ENCODE measurements around the gene STXBP5L.
"Not testable (repeated sequence)": the region's sequence is repeated elsewhere in the genome, so short reads cannot be mapped to it uniquely, and the experiment has no call there.

STXBP5L gene

DNA sequence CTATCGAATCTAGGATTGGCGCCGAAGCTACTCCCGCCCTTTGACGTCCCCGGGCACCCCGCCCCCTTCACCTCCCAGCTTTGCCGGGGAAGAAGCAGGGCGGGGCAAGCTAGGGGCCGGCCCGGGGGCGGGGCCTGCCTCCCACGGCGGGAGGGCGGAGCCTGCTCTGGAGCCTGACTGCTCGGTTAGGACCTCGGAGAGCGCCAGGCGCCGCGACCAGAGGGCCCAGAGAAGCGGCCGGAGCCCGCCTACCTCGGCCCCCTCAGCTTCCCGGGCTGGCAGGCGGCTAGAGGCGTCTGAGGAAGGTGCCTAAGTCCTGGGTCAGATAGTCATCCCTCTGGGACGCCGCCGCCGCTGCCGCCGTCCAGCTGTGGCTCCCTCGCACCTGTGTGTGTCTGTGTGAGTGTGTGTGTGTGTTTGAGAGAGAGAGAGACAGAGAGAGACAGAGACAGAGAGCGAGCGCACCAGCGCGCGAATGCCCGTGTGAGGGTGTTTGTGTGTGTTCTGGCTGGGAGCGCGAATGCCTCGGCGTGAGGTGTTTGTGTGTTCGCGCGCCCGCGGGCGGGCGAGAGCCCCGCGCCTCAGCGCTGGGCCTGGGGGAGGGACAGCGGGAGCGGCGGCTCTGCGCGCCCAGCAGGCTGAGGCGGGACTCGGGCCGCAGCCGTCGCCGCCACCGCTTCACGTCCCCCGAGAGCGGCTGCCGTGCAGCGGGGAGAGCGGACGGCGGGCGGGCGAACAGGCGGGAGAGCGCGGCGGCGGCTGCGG is at the start of gene STXBP5L:
TSS of gene STXBP5L (plus strand) at position 176 of the 765 bp plus-strand sequence. CDS start 1,374 bp downstream, outside the sequence.
- no peak for DNase-seq (ENCODE audit: extremely low read depth in 1 of 2, low read depth in 1 of 2)

- DNase-seq (ENCODE audit: extremely low read depth in 1 of 2, low read depth in 1 of 2) = no peak
These were observed 49.5 kb upstream of the STXBP5L start for GRCh38 chr3:120858521-120858920.

GRCh38 chr3:120864541-120864940 is 43.5 kb upstream of the STXBP5L start:
- DNase-seq (ENCODE audit: extremely low read depth in 1 of 2, low read depth in 1 of 2) = no peak

DNA sequence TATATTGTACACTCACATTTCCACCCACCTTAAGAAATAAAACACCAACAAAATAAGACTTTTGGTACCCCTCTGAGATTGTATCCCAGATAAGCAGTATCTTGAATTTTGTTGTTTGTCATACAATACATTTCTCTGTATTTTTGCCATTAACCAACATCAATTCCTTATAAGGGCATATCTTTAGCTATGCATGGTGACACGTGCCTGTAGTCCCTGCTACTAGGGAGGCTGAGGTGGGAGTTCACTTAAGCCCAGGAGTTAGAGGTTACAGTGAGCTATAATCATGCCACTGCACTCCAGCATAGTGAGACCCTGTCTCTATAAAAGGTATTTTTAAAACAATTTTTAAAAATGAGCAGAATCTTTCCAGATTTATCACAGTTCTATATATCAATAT is 32.5 kb upstream of the STXBP5L start:
- no peak for DNase-seq (ENCODE audit: extremely low read depth in 1 of 2, low read depth in 1 of 2)

DNA sequence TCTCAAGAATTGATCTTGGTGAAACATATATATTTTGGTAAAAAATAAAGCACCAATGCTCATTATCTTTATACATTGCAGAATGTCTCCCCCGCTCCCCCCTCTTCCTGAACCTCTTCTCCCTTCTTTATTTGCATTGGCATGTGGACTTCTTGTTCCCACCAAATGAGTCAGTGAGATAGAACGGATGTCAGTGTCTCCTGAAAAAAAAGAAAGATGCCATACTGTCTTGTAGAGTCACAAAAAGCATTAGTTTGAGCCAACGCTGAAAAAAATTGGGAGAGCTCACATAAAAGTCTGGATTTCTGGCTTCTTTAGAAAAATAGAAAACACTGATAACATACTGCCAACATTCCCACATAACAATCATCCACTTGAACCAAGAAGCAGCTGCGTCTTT is 32.0 kb upstream of the STXBP5L start:
- DNase-seq (ENCODE audit: extremely low read depth in 1 of 2, low read depth in 1 of 2) = no peak

DNA sequence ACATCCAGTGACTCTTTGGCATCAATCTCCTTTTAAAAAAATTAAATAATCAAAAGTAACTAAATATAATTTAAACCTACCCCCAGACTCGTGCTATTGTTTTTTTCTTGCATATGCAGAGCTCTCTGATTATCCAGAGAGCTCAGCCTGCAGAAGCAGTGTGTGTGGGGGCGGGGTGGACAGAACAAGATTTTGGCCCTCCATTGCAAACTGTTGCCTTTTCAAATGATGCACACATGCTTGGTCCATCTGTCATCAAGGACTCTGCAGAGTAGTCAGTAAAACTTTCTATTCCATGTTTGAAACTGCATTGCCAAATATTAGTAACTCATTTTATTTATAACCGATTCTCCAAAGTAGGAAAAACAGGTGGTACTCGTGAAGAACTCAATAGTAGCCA is 28.6 kb upstream of the STXBP5L start:
- DNase-seq (ENCODE audit: extremely low read depth in 1 of 2, low read depth in 1 of 2) = no peak

DNA sequence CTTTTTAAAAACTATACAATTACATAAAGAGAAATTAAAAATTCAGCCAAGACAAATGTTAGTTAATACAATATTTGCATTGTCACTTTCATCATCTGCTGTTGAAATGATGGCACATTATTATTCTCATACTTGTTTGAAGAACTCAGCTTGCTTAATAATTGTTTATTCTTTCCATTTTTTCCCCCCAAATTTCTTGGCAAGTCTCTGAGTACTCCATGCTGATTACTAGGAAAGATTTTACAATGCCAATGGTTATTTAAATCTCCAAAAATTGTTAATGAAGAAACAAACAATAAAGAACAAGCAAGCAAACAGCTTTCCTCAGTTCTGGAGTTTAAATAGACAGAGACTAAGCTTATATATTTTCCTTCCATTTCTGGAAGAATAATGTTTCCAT is 15.1 kb upstream of the STXBP5L start:
- DNase-seq (ENCODE audit: extremely low read depth in 1 of 2, low read depth in 1 of 2) = no peak

- DNase-seq (ENCODE audit: extremely low read depth in 1 of 2, low read depth in 1 of 2) = no peak
These were observed 13.5 kb upstream of the STXBP5L start for GRCh38 chr3:120894316-120895057.

DNA sequence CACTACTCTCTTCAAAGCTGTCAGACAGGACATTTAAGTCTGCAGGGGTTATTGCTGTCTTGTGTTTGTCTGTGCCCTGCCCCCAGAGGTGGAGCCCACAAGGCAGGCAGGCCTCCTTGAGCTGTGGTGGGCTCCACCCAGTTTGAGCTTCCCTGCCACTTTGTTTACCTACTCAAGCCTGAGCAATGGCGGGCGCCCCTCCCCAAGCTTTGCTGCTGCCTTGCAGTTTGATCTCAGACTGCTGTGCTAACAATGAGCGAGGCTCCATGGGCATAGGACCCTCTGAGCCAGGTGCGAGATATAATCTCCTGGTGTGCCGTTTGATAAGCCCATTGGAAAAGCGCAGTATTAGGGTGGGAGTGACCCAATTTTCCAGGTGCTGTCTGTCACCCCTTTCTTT is 6.3 kb upstream of the STXBP5L start:
- not testable (repeated sequence) for DNase-seq (ENCODE audit: extremely low read depth in 1 of 2, low read depth in 1 of 2)

DNA sequence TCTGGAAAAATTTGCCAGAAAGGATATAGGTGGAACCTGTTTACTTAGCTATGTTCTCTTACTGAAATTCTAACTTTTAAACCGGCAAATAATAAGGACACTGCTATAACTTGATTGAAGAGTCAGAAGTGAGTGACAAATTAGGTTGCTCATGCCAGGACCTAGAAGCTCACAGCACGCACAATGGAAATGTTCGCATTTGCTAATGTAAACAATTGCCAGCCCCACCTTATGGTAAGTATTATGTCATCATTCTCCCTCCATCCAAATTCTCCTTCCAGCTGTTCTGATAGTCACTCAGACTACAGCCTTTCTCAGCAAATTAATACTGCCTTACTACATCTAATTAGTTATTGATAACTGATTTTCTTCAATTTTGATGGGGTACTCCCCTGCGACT is 4.8 kb upstream of the STXBP5L start:
- no peak for DNase-seq (ENCODE audit: extremely low read depth in 1 of 2, low read depth in 1 of 2)

DNA sequence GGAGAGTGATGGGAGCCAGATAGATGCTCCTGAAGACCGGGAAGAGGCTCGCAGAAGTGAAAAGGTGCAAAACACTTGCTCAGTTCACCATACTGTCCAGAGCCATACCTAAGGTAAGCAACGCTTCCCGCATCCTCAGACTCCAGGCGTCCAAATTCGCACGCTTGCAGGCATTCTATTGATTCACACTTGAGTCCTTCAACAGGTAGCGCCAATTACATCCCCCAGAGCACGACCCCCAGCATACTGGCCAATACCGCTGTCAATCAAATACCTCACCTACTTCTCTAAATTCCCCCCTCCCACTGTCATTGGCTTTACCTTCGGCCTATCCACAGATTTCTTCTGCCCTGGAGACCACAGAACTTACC is 361 bp upstream of the STXBP5L start:
- DNase-seq (ENCODE audit: extremely low read depth in 1 of 2, low read depth in 1 of 2) = no peak

DNA sequence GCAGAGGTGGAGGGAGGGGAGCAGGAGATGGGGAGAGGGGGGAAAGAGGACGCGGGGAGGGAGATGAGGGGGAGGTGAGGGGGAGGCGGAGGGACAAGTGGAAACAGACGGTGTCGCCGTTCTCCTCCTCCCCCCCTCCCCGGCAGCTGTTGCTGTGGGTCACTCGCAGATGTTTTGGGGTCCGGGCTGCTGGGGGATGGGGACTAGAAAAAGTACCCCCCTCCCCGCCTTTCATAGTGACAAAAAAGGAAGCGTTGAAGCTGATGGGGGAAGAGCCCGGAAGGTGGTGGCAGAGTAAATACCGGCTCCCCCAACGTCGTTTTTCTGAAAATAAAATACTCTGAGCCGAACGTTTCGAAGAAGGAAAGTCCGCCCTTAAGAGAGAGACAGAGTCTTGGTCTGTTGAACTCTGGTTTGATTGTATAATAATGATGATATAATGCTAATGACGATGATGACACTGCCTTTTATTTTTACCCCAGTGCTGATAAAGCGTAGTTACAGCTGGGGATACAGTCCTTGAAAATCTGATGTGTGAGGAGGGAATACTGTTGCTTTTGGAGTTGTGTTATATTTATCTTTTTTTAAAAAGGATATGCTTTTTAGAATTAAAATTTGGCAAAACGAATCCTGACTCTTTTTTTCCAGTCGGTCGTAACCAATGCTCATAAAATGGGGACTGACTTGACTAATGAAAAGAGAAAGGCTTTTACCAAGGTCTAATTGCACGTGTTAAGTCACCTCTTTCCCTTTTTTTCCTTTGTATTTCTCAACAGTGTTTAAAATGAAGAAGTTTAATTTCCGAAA is 993 bp downstream of the STXBP5L start:
- DNase-seq (ENCODE audit: extremely low read depth in 1 of 2, low read depth in 1 of 2) = no peak

DNA sequence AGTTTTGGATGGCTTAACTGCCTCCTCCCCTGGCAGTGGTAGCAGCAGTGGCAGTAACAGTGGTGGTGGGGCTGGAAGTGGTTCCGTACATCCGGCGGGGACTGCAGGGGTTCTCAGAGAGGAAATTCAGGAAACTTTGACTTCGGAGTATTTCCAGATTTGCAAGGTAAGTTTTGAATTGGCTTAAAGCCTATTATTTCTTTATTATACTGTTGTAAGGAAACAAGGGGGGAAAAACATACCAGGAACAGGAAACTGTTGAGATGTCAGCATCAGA is 1.5 kb downstream of the STXBP5L start:
- no peak for DNase-seq (ENCODE audit: extremely low read depth in 1 of 2, low read depth in 1 of 2)

- no peak for DNase-seq (ENCODE audit: extremely low read depth in 1 of 2, low read depth in 1 of 2)
These were observed 18.1 kb downstream of the STXBP5L start for GRCh38 chr3:120926146-120926545.

- DNase-seq (ENCODE audit: extremely low read depth in 1 of 2, low read depth in 1 of 2) = no peak
These were observed 21.0 kb downstream of the STXBP5L start for GRCh38 chr3:120928991-120929390.

GRCh38 chr3:120931593-120931992 is 23.6 kb downstream of the STXBP5L start:
- no peak for DNase-seq (ENCODE audit: extremely low read depth in 1 of 2, low read depth in 1 of 2)

GRCh38 chr3:120956143-120956542 is 48.1 kb downstream of the STXBP5L start:
- DNase-seq (ENCODE audit: extremely low read depth in 1 of 2, low read depth in 1 of 2) = no peak

DNA sequence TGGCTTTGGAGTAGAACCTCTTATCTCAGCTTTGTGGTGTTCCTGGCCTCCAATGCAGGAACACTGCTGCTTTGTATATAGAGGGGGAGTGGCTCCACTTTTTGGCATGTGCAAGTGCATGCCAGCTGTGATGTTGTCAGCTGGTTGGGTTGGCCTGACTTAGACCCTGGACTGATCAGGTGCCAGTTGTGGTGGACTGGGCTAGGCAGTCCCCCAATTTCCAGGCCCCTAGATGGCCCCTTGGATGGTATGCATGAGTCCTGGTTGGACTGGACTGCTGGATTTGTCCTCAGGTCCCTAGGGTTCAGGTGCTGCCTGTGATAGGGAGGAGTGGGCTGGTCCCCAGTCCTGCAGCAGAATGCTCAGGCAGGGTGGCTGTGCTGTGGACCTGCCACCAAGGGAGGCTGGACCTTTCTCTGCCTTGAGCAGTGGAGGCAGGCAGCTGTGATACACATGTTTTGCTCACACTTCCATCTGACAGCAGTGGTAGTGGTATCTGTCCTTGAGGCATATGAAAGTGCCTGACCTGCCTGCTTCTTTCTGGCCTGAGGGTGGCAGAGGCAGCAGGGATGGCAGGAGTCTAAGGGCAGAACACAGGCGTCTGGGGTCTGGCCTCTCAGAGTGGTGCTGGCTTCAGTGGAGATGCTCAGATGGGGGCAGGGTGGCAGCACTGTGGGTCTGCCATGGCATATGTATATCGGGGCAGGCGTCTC is 74.8 kb downstream of the STXBP5L start:
- no peak for DNase-seq (ENCODE audit: extremely low read depth in 1 of 2, low read depth in 1 of 2)

DNA sequence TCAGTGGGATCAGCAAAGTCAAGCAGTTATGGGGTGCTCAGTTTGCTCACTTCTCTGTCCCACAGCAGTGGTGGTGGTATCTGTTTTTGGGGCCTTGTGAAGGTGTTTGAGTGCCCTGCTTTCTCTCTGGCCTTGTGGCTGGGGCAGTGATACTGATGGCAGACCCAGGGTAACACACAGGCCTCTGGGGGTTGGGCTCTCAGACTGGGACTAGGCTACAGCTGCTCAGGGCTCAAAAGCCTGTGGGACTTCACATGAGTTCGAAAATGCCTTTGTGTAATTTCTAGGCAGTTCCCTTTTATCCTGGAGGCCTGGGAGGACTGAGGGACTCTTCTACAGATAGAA is 75.3 kb downstream of the STXBP5L start:
- no peak for DNase-seq (ENCODE audit: extremely low read depth in 1 of 2, low read depth in 1 of 2)

- no peak for DNase-seq (ENCODE audit: extremely low read depth in 1 of 2, low read depth in 1 of 2)
These were observed 75.8 kb downstream of the STXBP5L start for GRCh38 chr3:120983841-120984240.

DNA sequence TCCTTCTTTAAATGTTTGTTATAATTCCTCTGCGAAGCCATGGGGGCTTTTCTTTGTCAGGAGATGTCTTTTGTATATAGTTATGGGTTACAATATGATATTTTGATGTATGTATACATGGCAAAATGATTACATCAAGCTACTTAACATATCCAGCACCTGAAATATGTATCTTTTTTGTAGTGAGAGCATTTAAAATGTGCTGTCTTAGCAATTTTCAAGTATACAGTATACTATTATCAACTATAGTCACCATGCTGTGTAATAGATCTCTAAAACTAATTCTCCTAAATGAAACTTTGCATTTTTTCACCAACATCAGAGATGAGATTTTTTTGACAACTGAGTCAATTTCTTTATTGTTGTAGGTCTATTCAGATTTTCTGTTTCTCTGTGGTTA is 77.2 kb downstream of the STXBP5L start:
- DNase-seq (ENCODE audit: extremely low read depth in 1 of 2, low read depth in 1 of 2) = no peak
